ENCODE measurements around the gene CDKL4.
A peak's percentile ranks its signal among the peaks of the same experiment; 100 is the strongest.
"Not testable (repeated sequence)": the region's sequence is repeated elsewhere in the genome, so short reads cannot be mapped to it uniquely, and the experiment has no call there.

The CDKL4 gene

DNA sequence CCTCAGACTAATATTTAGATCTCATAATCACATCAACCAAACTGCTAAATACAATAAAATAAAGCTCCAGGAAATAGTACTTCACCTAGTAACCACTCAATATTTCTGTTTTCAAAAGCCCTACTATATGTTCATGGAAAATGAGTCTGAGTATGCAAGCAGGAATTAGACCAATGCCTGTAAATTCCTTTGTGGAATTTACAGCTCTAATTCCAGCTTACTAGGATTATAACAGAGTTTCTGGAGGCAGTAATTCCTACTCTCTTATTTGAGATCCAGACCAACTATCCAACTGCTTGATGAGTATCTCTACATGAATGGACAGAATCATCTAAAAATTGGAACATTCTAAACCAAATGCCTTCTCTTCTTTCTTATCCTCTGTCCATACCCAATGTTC is 11.6 kb downstream of the CDKL4 start:
- DNase-seq (ENCODE audit: low spot score), result no peak

DNA sequence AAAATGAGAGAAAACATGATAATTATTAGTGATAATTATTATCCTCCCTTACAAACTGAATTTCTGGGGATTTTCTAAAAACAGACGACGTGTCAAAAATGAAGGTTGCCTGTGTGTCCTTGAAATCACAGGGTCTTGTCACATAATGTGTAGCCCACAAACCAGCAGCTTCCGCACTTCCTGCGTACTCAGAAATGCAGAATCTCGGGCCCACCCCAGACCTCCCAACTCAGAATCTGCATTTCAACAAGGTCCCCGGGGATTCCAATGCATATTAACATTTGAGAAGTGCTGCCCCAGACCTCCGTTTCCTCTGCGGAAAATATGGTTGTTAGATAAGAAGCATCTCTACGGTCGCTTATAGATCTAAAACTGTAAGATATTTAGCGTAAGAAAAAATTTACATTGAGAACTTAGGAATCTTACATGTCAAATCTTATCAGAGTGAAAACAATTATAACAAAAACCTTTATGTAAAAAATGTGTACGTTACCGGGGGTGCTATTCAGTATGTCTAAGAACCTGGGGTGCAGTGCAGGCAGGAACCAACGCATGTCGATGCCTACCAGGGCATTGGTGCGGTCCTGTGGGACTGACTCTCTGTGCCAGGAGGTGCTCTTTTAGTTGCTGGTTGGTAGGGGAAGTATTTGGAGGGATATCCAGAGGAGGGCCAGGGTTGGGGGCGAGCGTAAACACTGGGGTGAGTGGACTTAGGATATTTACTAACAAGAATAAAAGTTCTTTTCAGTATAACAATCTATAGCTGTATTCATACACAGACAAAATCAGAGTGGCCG is 15.2 kb downstream of the CDKL4 start:
- no peak for DNase-seq (ENCODE audit: low spot score)

DNA sequence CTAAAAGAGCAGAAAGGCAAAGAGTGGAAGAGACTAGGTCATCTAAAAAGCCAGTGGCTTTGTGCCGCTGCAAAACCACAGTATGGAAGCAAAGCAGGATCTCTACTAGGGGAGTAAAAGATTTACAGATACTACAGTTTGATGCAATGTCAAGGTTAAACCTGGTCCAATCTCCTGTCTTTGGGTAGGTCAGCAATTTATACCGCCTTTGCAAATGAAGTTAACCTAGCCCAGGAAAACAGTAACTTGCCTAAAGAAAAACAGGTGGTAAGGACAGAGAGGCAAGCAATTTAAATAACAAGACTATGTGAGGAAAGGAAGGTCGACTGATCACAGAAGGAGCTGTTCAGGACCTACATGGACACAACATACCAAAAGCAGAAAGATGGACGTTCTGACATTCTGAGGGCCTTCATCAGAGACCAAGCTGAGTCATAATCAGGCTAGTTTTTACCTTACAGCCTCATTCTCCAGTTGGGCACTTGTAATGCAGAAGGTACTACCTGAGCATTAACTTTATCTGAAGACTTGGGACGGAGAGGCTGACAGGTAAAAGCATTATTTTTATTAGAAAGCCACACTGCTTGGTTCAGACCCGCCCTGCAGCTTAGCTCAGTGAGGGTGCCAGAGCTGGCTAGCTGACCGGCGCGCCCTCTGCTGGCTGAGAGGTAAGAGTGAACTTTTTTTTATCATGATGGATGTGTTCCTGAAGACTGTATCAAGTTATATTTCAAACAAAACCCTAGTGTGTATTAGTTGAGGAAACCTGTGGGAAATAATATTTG is 15.9 kb downstream of the CDKL4 start:
- peak; percentile 81 for DNase-seq (ENCODE audit: low spot score)

DNA sequence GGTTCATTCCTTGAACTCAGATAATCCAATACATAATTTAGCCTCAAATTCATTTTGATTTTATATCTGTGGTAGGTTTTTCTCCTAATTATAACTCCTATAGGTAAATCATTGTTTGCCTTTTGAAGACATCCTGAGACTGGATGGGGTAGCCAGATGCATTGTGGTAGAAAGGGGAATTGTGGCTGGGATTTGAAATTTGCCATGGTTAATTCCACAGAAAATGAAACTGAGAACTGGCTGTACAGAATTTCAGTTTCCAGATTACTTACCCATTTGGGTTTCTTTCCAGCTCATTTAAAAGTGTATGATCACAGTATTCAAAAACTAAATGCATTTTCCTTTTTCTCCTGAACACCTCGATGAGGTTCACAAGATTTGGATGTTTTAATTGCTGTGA is 18.2 kb downstream of the CDKL4 start:
- DNase-seq (ENCODE audit: low spot score), result no peak

DNA sequence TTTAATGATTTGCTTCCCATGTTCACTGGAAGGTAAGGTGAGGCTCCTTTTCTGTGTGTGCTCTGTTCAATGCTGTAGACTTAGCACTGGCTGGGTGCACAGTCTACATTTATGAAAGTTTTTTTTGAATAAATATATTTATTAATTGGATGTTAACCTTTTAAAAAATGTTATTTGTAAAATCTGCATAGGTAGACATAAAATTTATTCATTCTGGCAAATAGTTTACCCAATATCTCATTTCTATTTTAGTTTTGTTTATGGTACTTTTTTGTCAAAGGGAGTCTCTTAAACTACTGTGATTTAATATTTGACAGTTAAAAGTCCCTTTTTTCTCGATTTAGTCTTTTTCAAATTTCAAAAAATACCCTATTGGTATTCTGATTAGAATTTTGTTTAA is 19.9 kb downstream of the CDKL4 start:
- DNase-seq (ENCODE audit: low spot score), result no peak

DNA sequence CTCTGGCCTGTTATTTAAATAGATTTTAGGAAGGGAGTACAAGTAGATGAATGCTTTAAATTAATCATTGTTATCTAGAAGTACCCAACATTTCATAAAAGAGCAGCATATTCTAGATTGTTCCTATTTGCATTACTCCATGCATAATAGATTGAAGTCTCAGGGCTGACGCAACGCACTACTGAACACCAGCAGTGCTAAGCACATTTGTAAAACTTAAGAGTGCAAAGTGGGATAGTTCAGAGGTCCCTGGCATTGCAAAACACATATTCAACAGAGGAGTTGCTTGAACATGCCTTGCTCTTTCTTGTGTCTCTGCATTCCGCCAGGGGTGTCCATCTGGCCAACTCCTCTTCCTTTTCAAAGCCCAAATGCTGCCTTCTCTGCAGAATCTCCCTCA is 22.3 kb downstream of the CDKL4 start:
- no peak for DNase-seq (ENCODE audit: low spot score)

DNA sequence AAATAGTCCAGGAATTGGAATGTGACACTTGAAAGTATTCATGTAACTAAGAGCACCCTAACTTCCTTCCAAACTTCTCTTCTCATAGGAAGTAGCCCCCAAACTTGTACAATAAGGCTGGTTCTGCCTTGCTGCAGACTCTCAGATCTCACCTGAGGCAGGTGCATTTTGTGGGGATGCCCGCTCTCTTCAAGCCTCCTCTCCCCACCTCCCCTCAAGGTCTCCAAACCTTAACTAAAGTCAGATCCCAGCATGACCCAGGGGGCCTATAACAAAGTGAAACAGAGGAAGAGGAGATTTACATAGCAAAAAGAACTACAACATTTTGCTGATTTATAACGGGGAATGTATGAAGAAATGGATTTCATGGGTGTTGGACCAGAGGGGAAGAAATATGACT is 23.6 kb downstream of the CDKL4 start:
- DNase-seq (ENCODE audit: low spot score), result no peak

DNA sequence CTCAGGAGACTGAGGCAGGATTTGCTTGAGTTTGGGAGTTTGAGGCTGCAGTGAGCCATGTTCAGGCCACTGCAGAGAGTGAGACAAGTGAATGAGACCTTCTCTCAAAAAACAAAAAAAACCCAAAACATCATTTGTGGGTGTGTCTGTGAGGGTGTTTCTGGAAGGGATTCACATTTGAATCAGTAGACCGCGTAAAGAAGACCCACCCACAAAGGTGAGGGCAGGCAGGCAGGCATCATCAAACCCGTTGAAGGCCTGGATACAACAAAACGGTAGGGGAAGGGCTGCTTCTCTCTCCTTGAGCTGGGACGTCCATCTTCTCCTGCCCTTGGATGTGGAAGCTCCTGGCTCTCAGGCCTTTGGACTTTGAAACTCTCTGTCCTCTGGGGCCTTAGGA is 25.4 kb downstream of the CDKL4 start:
- no peak for DNase-seq (ENCODE audit: low spot score)

DNA sequence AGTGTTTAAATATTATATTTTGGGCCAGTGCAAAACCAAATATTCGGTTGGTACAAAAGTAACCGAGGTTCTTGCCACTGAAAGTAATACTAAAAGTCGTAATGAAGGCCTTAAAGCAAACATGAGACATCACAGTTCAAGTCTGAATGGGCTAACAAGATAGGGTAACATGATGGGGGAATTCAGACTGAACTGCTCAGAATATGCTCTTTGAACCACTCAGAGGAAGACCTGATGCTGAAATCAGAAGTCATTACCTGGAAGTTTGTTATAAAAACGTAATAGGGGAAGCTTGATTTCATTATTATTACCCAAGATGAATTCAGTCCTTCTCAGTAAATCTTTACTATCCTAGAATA is 26.6 kb downstream of the CDKL4 start:
- no peak for DNase-seq (ENCODE audit: low spot score)

DNA sequence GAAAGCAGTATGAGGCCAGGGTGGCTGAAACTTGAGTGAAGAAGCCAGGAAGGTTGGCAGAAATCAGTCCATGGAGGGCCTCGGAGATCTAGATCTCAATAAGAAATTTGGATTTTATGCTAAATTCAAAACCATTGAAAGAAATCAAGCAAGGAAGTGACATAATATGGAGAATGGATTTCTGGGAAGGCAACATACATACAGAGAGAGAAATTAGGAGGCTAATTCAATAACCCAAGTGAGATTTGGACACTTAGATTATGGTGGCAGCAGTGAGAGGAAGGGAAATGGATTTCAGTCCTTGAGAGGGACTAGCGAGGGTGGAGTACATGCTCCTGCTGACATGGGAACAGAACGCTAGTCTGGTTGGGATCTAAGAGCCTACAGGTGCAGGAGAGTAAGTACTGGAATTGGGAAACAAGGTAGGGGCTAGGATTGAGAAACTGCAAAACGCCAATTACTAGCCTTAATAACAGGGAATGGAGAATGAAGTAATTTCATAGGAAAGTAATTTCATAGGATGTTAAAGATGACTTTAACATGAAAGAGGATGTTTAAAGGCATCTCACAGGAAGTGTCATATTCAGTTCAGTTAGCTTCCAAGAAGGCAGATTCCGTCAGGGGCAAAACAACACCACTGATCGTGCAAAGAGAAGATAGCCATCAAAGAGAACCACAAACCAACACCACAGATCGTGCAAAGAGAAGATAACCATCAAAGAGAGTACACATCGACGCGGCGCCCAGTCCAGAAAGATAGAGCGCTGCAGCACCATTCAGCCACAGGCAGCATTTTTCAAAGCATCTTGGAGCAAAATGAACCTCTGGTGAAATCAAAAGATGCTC is 27.2 kb downstream of the CDKL4 start:
- no peak for DNase-seq (ENCODE audit: low spot score)

DNA sequence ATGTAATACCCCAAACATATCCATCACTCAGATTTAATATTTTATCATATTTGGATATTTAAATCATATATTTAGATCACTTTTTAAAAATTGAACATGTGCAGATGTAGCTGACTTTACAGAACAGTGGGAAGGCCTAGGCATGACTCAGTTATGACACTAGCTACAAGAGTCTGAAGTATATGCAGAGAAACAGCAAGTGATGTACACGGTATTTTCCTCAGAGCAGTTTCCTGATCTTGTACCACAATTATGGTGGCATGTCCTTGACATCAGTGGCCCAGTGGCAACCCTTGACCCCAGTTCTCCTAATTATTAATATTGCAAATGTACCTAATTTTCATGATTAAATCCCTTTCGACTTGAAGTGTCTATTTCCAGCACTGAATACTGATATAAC is 28.2 kb downstream of the CDKL4 start:
- DNase-seq (ENCODE audit: low spot score), result no peak

DNA sequence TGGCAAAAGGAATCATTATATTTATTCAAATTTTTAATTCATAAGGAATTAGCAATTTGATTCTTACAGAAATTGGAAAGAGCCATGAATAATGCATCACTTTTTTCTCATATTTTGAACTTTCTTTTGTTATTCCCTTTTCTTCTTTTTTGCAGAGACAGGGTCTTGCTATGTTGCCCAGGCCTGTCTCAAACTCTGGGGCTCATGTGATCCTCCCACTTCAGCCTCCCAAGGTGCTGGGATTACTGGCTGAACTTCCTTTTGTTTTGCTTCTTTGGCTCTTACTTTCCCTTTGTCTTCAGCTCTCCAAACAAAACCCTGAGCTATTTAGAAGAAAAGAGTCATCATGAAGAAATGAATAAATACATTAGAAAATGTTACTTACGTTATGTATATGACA is 30.8 kb downstream of the CDKL4 start:
- no peak for DNase-seq (ENCODE audit: low spot score)

DNA sequence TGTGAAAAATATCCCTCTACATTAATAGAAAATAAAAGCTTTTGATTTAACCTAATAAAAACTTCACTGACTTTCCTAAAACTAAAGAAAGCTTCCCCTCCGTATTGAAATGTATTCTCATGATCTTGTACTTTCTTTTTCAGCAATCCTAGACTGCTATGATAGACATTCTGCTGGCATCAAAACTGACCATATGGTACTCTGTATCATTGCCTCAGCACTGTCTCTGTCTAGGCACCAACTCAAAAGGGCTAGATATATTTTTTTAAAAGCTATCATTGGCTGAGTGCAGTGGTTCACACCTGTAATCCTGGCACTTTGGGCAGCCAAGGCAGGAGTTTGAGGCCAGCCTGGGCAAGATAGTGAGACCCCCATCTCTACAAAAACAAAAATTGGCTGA is 32.9 kb downstream of the CDKL4 start:
- DNase-seq (ENCODE audit: low spot score), result no peak

DNA sequence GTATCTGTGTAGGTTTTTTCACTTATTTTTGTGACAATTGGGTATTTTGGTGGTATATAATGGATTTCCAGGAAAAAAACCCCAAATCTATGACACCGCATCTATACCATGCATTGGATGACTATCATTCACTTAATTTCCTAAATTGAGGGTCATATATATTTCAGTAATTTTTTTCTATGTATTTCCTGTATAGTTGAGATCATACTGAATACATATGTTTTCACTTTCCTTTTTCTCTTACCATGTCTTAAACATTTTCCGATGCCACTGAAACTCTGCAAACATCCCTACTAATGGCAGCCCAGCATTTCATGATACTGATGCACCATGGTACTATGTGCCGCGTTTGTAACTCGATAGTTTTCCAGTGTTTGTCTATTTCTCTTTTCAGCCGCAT is 40.4 kb downstream of the CDKL4 start:
- DNase-seq (ENCODE audit: low spot score), result no peak

DNA sequence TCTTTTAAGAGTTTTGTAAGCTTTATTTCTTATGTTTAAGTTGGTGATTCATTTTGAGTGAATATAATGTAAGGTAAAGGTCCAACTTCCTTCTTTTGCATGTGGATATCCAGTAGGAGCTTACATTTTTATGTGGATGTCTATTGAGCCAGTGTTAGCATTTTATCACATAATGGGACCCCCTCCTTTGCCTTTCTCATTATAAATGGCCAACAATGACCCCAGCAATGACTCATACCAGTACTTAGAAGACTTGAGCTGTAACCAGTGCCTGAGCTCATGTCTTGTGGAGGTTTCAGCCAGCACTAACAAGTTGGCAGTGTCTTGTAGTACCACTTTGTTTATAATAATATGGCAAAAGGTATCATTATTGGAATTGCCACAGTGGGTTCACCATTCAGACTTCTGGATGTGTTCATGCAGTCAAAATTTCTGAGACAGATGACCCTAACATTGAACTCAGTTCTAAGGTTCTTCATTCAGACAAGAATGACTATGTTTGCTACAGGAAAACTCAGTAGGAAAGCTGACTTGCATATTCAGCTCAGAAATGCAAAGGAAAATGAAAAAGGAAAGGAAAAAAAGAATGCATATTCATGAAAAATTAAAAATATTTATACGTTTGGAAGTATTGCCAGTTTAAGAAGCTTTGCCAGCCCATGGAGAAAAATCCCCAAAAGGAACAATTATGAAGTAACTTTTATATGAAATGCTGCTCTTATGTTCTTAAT is 41.0 kb downstream of the CDKL4 start:
- DNase-seq (ENCODE audit: low spot score), result no peak

DNA sequence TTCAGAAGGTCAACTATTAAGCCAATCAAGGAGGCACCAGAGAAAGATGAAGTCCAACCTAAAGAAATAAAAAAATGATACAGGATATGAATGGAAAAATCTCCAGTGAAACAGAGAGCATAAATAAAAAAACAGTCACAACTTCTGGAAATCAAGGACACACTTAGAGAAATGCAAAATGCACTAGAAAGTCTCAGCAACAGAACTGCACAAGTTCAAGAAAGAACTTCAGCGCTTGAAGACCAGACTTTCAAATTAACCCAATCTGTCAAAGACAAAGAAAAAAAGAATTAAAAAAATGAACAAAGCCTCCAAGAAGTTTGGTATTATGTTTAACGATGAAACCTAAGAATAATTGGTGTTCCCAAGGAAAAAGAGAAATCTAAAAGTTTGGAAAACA is 46.8 kb downstream of the CDKL4 start:
- DNase-seq (ENCODE audit: low spot score), result not testable (repeated sequence)

DNA sequence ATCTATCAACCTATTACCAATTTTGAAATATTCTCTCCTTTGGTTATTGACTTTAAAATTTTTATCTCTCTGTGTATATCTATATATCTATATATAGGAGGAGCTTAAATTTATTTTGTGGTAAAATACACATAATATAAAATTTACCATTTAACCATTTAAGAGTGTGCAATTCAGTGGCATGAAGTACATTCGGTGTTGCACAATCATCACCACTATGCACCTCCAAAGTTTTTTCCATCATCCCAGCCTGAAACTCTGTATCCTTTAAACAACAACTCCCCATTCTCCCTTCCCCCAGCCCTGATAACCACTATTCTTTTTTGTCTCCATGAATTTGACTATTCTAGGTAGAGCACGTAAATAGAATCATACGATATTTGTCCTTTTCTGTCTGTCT is 49.1 kb downstream of the CDKL4 start:
- DNase-seq (ENCODE audit: low spot score), result no peak

DNA sequence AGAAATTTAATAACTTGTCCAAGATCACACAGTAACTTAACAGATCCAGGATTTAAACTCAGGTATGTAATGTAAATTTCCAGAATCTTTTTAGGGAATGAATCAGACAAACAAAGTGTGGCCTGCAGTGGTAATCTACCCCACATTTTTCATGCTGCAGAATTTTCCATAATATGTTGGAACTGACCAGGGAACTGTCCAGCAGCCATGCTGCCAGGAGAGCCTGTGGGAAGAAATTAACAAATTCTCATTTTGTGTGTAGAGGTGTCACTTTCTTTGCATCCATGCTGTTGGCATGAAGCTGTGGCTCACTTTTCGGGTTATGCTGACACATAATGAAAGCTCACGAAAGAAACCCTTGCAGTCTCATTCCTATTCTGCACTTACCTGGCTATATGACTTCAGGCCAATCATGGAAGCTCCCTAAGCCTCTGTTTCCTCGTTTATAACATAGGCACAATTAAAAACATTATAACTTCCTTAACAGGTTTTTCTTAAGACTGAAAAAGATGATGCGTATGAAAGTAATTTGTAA is 54.7 kb downstream of the CDKL4 start:
- no peak for DNase-seq (ENCODE audit: low spot score)

DNA sequence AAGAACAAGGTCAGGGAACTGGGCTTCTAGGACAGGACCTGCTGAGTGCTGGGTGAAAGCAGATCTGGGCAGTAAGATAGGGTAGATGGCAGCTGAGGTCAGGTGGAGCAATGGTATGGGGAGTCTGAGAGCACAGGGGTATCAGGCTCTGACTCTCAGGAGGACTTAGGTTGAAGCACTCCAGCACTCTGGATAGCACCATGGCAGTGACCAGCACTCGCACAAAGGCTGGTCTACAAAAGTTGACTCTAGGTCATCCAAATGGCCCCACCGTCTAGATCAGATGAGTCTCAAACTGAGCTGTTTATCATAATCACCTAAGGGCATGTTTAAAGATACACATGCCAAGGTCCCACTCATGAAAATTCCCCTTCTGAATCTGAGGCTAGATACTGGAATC is 60.1 kb downstream of the CDKL4 start:
- DNase-seq (ENCODE audit: low spot score), result no peak

DNA sequence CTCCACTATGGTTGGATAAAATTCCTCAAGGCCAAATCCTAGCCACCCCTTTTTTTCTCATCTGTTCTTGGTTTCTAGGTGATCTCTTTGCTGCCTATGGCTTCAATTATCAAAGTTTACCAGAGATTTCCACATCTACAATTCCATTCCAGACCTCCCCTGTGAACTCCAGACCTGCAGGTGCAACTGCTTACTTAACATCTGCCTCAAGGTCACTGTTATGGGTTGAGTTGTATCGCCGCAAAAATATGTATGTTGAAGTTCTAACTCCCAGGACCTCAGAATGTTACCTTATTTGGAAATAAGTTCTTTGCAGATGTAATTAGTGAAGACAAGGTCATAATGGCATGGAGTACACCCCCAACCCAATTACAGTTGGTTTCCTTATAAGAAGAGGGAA is 62.5 kb downstream of the CDKL4 start:
- DNase-seq (ENCODE audit: low spot score), result no peak

DNA sequence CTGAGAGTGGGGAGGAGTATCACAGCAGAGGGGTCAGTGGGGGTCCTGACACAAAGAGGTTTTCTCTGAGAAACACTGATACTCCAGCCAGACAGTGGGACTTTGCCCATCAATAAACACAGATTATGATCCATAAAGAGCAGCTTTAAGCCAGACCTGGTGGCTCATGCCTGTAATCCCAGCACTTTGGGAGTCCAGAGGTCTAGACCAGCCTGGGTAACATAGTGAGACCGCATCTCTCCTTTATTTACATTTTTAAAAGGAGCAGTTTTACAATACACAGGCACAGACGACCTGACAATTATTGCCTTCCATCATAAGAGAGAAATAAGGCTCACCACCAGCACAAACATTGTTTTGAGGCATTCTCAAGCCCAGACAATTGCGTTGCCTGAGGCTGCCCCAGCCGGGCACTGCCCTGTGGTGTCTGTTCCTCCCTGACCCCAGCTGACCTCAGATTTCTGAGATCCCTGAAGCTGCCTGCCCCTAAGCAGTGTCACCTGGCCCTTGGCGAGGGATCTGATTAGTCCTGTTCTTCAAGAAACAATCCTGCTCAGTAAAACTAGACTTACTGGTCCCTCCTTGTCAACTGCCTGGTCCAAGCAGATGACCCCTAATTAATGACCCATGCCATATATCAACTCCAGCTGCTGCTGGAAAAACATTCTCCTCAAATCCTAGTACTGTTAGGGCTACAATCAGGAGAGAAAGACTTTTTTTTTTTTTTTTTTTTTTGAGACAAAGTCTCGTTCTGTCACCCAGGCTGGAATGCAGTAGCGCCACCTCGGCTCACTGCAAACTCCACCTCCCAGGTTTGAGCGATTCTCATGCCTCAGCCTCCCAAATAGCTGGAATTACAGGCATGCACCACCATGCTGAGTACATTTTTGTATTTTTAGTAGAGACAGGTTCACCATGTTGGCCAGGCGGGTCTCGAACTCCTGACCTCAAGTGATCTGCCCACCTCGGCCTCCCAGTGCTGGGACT is 63.5 kb downstream of the CDKL4 start:
- DNase-seq (ENCODE audit: low spot score), result no peak

Data from D341Med (cell line).